GM18951 (cell line): Measurements from ENCODE around the gene MRPL17.

Experiments
- POLR2A ChIP-seq: IDR thresholded peaks from 4 replicates; pipeline ENCODE4 v1.6.1; 2011; ENCODE audit warnings: mild to moderate bottlenecking; ENCODE audit not compliant: insufficient read length, insufficient read depth; ENCODE audit errors: extremely low read depth
- in situ Hi-C: fragments of 300-500 bp; cut with MboI; formaldehyde crosslinking; loops from one replicate; pipeline ENCODE4 v1.12.0; 2022; ENCODE audit warnings: low sequenced_read_pairs, mixed read lengths, inconsistent platforms; ENCODE audit not compliant: unreplicated experiment

The MRPL17 gene

GRCh38 chr11:6673523-6674218 lies 9.5 kb downstream of the MRPL17 start:
- in situ Hi-C loops, result no loop called here

GRCh38 chr11:6671991-6672390 lies 11.1 kb downstream of the MRPL17 start:
- in situ Hi-C loops, result no loop called here
- TF ChIP-seq POLR2A, result no peak

More at GRCh38 chr11:6673523-6674218, 9.5 kb downstream of the MRPL17 start:
- TF ChIP-seq POLR2A, result no peak

GRCh38 chr11:6670202-6670830 lies 12.8 kb downstream of the MRPL17 start:
- in situ Hi-C loops, result no loop called here
- TF ChIP-seq POLR2A, result no peak

DNA sequence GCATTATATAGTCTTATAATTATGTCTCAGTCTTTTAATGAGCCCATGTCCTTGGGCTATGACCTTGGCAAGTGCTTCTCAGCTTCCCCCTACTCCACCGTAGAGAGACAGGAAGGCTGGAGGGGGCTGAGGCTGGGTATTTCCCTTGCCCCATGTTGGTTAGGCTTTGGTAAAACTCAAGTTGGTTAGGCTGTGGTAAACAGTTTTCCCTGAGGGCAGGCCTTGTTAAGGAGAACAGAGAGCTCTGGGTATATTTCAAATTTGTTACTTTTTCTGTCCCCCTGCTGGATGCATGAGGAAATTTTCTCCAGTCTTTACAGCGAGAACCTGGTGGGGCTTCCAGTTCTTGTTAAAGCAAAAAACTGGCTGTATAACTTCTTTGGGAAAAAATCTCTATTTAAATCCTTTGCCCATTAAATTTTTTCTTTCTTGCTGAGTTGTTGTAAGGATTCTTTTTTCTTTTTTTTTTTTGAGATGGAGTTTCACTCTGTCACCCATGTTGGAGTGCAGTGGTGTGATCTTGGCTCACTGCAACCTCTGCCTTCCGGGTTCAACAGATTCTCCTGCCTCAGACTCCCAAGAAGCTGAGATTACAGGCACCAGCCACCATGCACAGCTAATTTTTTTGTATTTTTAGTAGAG lies 15.3 kb downstream of the MRPL17 start:
- in situ Hi-C loops, result no loop called here
- no peak for TF ChIP-seq POLR2A

- in situ Hi-C loops, result no loop called here
- TF ChIP-seq POLR2A, result no peak
Measured at GRCh38 chr11:6666302-6667183, 16.6 kb downstream of the MRPL17 start.

- no peak for TF ChIP-seq POLR2A
- in situ Hi-C loops, result no loop called here
Measured at GRCh38 chr11:6664551-6664950, 18.6 kb downstream of the MRPL17 start.

DNA sequence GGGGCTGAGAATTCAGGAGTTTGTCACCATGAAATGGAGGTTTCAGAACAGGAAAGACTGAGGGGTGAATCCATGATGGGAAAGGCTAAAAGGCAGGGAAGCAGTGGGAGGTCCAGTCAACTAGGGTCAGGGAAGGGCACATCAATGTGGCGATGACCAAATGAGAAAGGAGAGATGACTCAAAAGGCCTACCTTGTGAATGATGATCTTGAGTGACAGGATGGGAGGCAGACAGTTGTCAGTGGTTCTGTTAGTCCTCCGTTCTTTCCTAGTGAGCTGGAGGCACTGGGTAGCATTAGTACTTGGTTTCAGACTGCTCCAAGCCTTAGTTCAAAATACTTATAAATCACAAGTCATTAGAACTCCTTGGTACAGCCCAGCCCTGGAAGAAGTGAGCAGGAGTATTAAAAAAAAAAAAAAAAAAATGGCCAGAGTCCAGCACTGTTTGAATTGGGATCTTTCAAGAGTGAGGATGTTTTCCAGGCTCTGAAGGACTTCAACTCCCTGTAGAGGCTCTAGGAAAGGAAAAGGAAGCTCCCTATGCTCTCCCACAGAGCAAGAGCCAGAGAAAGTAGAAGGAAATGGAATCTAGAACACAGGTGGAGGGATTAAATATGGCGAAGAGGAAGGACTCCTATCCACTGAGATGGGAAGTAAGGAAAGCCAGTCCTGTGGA lies 19.2 kb downstream of the MRPL17 start:
- in situ Hi-C loops, result no loop called here
- TF ChIP-seq POLR2A, result no peak

- TF ChIP-seq POLR2A, result no peak
- in situ Hi-C loops, result no loop called here
Measured at GRCh38 chr11:6660712-6661111, 22.4 kb downstream of the MRPL17 start.

- in situ Hi-C loops, result no loop called here
- no peak for TF ChIP-seq POLR2A
Measured at GRCh38 chr11:6658647-6659046, 24.5 kb downstream of the MRPL17 start.

DNA sequence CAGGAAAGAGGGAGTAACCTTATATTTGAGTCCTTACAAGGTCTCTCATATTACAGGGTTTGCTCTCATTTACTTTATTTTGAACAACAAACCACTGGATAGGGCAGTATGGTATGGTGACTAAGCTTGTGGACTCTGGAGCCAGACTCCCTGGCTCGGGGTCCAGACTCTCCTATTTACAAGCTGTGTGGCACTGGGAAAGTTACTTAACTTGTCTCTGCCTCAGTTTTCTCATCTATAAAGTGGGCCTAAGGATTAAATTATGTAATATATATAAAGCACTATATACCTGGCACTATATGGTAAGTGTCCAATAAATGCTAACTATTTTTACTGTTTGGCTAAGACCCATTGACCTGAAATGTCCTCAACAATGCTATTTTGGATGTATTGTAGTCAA lies 25.8 kb downstream of the MRPL17 start:
- TF ChIP-seq POLR2A, result no peak
- in situ Hi-C loops, result no loop called here

DNA sequence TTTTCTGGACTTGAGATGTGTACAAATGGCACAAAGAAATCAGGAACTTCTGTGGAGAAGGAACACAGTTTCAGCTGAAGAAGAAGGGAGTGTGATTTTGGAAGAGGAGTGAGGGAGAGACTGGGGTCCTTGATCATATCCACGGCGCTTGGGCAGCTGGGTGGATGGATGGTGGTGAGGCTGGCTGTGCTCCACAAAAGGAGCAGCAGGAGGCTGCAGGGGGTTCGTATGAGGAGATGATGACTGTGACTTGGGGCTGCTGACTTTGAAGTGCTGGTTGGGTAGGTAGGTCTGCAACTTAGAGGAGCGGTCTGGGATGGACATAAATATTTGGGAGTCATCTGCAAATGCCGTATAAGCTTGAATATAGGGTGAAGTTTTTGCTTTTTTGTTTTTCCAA lies 26.2 kb downstream of the MRPL17 start:
- in situ Hi-C loops, result no loop called here
- TF ChIP-seq POLR2A, result no peak

DNA sequence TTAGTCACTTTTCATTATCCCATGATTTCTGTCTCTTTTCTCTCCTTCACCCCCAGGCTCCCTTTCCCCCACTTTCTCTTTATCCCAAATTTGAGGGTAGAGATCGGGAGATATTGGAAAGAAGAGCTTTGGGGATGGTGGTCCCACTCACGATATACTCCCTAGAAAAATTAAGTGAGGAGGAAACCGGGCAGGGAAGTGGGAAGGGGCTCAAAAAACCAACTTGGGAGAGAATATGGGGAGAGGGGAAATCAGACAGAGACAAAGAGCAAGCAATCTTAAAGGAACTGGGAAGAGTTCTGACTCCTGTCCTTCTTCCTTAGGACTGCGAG lies 26.6 kb downstream of the MRPL17 start:
- in situ Hi-C loops, result no loop called here
- no peak for TF ChIP-seq POLR2A
